Measurements from ENCODE around the gene FAM120B.

FAM120B gene

DNA sequence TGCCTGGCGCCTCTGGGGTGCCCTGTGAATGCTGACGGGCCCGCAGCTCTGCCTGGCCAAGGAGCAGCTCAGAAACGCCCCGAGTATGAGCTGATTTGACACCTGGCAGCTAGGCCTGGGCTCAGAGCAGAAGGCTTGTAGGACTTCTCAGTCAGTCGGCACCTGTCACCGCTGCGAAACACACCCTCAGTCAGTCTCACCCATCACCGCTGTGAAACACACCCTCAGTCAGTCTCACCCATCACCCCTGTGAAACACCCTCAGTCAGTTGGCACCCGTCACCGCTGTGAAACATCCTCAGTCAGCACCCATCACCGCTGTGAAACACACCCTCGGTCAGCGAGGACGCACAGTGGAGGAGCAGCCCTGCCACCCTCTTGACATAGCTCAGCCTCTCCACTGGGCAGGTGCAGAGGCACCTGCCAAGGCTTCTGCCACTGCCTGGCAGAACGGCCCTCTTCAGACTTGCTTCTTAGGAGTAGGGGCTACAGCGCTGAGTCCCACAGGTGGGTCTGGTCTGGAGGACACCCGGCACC, 137.6 kb downstream of the FAM120B start:
- no peak for DNase-seq (ENCODE audit: low spot score)

DNA sequence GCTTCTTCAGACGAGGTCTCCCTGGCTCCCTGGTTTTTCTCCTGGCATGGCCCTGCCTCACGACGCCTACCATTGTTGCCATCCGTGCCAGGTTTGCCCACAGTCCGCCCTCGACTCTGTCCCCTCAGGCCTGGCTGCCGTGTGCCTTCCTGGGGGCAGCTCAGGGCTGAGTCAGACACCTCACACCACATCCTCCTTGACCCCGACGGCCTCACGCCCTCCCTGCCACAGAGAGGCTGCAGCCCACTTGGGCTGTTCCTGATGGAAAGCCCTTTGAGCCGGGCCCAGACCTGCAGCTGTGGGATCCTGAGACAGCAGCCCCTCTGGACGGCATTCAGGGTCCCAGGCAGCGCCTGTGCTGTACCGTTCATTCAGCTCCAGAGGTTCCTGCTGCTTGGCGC, 138.3 kb downstream of the FAM120B start:
- DNase-seq (ENCODE audit: low spot score) = no peak

DNA sequence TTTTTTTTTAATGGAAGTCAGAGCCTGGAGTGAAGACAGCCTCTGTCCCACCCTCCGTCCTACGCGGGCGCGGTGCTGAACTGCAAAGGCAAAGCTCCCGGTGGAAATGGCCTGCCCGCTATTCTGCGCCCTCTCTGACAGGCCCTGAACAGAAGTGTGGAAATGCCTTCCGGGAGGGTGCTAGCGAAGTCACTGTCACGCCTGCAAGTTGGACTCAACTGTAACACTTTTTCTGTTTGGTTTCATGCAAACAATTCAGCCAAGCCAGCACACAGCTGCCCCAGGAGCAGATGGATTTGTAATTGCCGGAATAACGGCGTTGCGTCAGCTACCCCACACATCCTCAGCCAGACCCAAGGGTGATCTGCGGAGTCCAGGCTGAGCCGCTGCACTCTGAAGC, 138.9 kb downstream of the FAM120B start:
- DNase-seq (ENCODE audit: low spot score) = no peak

DNA sequence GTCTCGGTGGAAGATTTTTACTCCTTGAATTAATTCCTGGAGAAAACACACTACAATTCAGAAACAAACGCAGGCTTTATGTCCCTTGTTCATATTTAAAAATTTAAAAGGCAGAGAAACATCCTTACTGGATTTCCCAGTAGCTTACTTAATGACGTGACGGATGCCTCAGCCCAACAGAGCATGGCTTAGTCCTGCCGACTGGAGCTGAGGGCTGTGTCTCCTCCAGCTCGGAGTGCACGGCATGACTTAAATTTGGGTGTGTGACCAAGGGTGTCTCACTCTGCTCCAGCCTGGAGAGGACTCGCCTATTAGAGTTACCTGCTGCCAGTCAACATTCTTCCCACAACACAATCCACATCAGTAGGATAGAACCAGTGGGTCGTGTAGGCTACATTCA, 139.4 kb downstream of the FAM120B start:
- DNase-seq (ENCODE audit: low spot score) = no peak

DNA sequence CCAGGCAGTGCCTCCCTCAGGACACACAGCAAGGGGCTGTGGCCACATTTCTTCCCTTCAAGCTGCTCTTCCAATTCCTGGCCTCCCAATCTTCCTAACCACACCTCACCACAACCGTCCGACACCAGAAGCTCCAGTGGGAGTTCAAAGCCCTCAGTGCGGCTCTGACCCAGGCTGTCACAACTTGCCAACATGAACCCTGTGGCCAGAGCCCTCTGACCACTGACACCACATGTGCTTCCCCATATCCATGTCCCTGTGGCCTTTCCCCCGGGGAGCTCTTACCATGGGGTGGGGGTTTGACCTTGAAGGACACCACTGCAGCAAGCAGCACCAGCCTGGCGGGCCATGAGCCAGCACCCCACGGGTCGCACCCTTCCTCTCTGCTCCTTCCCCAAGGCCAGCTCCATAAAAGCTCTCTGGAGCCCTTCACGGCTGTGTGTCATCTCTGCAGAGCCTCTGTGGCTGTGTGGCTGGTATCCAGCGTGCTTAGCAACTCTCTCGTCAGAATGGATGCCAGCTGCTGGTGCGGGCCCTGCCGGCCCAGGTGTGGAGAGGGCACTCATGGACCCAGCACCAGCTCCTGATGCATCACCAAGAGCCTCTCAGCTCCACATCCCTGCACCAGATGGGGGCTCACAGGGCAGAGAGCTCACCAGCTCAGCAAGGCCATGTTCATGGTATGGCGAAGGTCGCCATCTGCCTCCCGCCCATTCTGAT, 140.4 kb downstream of the FAM120B start:
- no peak for DNase-seq (ENCODE audit: low spot score)

DNA sequence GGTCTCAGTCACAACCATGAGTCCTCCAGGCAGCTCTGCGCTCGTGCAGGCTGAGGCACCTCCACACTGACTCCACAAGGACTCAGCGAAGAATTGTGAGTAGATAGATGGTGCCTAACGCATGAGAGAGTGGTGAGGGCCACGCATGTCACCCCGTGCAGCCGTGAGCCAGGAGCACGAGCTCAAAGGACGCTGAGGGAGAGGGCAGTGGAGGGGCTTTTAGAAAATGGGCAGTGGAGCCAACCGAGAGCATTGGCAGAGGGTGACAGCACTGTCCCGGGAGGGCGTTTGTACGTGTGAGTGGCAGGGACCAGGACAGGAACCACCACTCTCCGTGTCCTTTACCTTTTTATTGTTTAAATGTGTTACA, 141.0 kb downstream of the FAM120B start:
- DNase-seq (ENCODE audit: low spot score) = no peak

DNA sequence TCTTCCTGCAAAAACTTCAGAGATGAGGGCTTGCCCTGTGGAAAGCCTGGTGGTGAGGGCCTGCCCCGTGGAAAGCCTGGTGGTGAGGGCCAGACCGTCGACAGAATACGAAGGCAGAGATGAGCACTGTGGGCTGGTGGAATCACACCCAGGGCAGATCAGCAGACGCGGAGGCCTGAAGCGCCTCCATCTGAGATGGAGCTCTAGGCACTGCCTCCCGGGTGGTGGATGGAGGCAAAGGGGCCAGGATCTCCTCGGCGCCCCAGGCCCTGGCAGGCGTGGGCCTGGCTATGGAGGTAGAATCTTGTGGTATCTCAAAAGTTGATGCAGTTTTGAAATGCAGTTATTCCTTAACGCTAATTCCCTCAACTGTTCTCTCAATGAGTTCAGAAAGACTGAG, 141.8 kb downstream of the FAM120B start:
- no peak for DNase-seq (ENCODE audit: low spot score)

DNA sequence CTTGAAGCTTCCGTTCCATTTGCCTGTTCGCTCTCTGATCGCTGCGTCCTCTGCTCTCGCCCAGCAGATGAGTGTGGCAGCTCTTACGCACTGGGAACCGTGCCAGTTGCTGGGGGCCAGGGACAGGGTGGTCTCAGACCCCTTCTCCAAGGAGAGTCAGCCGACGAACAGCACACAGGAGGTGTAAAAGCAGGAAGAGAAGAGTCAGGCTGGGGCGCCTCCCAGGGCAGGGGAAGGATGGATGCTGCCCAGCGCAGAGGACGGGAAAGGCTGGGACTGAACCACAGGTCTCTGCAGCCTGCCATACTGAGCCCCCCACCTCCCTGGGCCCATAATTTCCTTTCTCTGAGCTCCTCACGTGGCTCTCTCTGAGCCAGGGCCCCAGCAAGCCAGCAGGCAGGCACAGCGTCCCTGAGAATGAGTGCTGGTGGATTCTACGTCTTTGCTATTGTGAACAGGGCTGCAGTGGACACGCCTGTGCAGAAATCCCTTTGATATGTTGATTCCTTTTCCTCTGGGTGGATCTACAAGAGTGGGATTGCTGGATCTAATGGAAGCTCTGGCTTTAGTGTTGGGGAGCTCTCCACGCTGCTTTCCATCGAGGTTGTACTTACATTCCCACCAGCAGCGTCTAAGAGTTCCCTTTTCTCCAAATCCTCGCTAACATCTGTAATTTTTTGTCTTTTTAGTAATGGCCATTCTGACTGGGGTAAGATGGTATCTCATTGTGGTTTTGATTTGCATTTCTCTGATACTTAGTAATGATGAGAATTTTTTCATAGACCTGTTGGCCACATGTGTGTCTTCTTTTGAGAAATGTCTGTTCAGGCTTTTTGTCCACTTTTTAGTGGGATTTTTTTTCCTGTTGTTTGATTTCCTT, 142.4 kb downstream of the FAM120B start:
- DNase-seq (ENCODE audit: low spot score) = no peak

DNA sequence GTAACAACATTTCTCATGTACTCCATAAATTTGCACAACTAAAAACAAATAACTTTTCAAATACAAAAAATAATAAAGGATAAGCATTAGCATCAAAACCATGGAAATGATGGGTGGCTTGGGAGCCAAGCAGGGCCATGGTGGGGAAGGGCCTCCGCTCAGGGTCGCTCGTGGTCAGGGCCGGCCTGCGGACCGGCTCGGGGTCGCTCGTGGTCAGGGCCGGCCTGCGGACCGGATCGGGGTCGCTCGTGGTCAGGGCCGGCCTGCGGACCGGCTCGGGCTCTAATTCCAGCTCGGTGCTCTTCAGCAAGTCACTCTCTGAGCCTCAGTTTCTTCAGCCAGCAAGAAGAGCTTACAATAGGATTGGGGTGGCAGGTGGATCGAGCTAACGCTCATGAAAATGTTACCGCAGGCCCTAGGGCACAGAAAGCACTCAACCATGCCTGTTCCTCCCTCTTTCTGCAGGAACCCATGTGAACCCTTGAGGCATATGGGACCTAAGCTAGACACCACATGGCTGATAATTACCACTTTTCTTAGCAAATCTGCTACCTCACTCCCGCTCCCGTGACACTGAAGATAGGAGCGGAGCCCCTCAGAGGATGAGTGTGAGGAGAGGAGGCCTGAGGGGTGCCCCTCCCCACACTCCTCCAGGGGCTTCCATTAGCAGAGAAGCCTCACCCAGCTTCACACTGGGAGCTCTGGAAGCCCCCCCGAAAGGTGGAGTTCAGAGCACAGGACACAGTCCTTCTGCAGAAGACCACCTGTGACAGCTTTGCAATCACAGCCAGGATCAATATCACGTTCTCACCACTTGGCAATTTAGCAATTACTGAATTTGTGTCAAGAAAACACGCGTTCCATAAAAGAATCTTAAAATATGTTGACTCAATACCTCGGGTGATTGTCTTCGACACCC, 143.5 kb downstream of the FAM120B start:
- DNase-seq (ENCODE audit: low spot score) = no peak

DNA sequence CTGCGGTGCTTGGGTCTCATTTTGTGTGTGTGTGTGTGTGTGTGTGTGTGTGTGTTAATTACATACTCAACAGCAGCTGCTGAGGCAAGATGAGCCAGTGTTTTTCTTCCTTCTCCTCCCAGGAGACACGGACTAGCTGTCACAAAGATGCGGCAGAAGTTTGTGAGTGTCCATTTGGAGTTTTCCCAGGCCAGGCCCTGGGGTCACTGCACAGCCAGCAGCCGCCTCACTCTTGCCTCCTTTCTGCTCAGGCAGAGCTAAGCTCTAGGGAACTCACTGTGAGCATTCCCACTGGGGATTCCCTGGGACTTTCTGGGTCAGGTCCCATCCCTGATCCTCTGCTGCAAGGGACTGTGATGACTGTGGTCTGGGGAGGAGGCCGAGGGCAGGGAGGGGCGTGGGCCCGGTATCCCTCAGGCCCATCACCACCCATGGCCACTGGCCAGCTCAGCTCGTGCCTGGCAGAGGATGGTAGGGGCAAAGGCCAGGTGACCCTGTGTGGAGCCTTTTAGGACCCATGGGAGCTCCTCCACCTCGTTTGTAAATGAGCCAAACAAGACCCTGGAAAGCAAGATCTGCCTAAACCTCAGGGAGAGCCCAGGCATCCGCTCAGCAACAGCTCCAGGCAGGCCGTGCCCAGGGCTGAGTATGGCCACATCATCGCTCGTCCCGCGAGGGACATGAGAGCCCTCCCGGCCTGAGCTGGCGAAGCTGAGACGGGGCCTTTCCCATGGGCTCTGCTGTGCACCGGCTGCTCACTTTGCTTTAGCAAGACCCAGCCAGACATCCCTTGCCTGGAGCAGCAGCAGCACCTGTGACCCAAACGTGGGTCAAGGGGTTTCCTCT, 144.6 kb downstream of the FAM120B start:
- DNase-seq (ENCODE audit: low spot score) = no peak

DNA sequence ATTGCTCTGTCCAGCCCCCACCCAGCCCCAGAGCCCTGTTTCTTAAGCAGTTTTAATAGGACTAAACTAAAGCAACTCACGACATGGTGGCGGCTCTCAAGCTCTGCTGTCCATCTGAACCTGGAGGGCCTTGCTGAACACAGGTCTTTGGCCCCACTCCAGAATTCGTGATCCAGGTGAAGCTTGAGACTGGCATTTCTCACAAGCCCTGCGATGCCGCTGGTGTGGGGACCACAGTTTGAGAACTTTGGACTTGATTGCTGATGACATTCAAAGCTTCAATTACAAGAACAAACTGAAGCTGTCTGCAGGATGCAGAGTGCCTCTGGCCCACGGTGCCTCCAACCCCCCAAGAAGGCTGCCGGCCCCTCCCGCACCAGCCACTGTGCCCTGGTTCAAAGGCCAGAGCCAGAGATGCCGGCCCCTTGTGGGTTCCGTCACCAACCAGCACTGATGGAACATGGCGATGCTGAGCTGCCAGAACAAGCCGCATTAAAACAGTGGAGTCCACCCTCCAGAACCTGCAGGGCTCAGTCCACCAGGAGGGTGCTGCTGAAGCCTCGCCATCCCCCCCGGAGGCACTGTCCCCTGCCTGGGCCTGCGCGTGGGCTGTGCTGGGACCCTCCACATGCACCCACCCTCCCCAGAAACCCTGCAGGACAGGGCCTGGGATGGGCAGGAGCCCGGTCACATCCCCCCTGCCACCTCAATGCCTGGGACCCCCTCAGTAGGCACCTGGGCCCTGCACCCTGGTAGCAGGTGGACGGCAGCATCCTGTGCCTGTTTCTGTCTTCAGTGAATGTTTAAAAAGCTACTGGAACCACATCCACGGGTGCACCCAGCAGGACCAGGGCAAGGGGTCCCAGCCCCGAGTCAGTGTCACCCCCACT, 145.4 kb downstream of the FAM120B start:
- DNase-seq (ENCODE audit: low spot score) = no peak

DNA sequence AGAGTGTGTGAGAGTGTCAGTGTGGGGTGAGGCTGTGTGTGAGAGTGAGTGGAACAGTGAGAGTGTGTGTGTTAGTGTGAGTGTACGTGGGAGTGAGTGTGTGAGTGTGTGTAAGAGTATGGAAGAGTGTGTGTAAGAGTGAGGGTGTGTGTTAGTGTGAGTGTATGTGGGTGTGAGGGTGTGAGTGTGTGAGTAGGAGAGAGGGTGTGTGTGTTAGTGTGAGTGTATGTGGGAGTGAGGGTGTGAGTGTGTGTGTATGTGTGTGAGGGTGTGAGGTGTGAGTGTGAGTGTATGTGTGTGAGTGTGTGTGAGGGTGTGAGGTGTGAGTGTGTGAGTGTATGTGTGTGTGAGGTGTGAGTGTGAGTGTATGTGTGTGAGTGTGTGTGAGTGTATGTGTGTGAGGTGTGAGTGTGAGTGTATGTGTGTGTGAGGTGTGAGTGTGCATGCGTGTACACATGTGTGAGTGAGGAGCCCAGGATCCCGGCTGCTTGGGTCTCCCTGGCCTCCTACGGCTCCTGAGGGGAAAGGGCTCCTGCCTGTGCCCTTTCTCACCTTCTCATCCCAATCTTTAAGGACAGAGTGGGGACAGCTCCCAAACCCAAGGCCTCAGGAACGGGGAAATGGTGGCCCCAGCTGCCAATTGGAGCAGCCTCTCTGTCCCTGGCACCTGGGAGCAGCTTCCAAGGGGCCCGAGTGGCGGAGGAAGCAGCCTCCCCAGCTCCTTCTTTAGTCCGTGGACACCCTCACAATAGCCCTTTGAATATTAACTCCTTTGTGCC, 146.4 kb downstream of the FAM120B start:
- DNase-seq (ENCODE audit: low spot score) = no peak

DNA sequence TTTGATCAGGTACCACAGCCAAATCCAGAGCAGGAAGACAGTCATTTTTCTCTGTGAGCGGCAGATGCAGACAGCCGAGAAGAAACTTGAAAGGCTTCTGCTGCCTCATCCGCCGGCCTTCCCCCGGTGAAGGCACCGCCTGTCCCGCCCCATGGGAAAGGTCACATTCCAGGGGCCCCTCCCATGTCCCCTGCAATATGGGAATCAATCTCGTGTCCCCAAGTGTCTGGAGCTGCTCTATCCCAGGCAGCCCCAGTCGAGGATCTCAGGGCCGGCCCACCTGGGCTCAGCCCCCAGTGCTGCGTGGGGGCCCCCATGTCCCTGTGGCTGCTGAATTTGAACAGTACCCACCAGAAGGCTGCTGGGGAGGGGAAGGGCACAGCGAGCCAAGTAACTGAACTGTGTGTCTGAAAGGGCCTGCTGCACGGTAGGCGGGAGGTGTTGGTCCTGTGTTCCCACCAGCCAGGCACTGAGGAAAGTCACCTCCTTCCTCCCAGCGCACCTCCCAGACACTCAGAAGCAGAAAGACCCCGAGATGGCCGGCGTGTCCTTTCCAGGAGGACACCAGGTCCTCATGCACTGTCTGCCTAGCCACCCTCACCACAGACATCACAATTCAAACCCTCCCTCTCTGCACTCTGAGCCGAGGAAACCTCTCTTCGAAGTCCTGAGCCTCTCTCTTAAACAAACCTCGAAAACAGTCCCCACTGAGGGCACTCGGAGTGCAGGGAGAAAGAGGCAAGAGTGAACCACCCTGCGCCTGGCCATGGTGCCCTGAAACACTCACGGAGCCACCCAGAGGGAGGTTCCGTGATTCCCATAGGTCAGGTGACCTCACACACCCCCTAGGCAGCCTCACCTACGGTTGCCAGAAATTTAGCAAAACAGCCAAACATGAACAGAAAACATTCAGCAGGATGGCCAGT, 147.3 kb downstream of the FAM120B start:
- no peak for DNase-seq (ENCODE audit: low spot score)

DNA sequence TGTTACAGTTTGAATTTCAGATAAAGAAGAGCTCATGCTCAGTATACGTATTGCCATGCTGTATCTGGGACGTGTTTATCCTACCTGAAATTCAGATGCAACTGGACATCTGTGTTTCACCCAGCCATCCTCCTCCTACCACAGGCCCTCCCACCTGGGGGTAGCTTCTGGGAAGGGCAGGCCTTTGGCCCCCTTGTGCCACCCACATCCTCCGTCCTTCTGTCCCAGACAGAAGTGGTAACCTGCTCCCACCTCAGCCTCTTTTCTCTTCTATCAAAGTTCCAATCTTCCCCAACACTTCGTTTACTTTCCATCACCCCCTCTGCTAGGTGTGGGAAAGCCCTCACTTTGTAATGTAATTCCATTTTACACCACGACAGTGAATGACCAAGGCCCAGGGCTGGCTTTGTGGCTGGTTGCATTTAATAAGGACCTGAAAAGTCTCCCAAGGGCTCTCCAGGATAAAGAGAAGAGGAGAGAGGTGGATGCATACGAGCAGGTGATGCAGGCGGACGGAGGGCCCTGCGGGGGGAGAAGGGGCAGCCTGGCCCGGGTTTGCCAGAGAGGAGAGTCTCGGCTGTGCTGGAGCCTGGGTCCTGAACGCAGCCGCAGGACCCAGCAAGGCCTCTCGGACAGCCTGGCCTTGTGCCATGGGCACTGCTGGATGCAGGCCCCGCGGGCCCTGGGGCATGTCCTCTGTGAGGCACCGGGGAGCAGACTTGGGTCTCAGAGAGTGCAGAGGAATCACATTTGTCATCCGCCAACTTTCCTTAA, 148.1 kb downstream of the FAM120B start:
- DNase-seq (ENCODE audit: low spot score) = no peak

DNA sequence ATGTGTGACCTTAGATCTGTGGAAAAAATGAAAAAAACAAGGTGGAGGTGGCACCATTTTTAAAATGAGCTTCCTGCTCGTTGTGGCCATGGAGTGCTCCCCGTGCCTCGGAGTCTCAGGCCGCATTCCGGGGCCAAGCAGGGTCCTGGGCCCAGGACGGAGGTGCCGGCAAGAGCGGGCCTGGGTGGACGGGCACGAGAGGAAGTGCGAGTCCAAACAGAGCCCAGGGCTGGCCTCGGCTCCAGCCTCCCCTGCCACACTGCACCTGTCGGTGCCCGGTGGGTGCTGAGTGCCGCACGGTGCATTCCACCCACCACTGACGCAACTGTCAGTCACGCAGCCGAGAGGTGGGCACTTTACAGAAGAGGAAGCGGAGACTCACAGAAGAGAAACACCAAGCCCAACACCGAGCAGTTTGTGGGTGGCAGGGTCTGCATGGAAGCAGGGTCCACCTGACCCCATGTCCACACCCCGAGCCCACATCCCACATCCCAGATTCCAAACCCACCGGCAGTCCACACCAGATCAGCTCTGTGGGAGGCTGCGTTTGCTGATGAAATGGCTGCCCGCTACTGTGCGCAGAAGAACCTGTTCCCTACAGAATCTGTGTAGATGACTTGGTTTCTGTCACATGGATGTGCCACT, 148.9 kb downstream of the FAM120B start:
- no peak for DNase-seq (ENCODE audit: low spot score)

DNA sequence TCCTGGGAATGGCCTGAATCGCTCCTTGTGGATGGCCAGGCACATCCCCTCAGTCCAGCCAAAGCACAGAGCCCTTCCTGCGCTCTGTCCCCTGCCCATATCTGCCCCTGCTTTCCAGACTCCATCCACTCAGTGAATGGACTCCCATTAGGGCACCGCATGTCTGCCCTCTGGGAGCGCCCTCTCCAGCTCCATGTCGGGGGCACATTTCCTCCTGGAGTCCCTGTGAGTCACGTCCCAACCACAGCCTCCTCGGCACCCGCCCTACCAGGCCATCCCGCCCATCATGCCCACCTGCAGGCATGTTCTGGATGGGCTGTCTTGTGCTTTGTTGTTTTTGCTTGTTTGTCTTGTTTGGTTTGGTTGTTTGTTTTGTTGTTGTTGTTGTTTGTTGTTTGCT, 149.8 kb downstream of the FAM120B start:
- DNase-seq (ENCODE audit: low spot score) = no peak
